CD4-positive, CD25-positive, alpha-beta regulatory T cell (primary cell): ENCODE data around the gene OVAAL. TPM values are rescaled to one million over a fixed set of nuclear protein-coding genes. Genes with fewer than 3 reads are reported as not detected.

Experiments
- ATAC-seq, 2 donors: fragments of 150-1000 bp; cut with Tn5 transposase; one replicate each; pipeline ENCODE4 v1.10.0; 2021; ENCODE audit warnings: low read depth in 2 of 2, moderate number of reproducible peaks in 2 of 2, moderate library complexity in 1 of 2
- DNase-seq, 3 donors: peaks; one replicate each; pipeline versions ENCODE4 v3.0.0 to v3.0.0-alpha.2; 2012 to 2022; ENCODE audit warnings: mixed read lengths in 1 of 3
- H3K27ac ChIP-seq: one replicate; pipeline ENCODE4 v1.7.0; 2013; ENCODE audit warnings: mild to moderate bottlenecking, low read length; ENCODE audit not compliant: insufficient read depth, poor library complexity, severe bottlenecking
- H3K27me3 ChIP-seq: one replicate; pipeline ENCODE4 v1.7.0; 2013; ENCODE audit warnings: low read length; ENCODE audit not compliant: control insufficient read depth, insufficient read depth
- H3K36me3 ChIP-seq: one replicate; pipeline ENCODE4 v1.7.0; 2013; ENCODE audit warnings: mild to moderate bottlenecking, low read length, moderate library complexity; ENCODE audit not compliant: control insufficient read depth, insufficient read depth
- H3K4me1 ChIP-seq: 2 replicates; pipeline ENCODE4 v1.7.0; 2013; ENCODE audit warnings: mild to moderate bottlenecking, low read length; ENCODE audit not compliant: insufficient read depth, control insufficient read depth, poor library complexity, severe bottlenecking
- H3K4me3 ChIP-seq: one replicate; pipeline ENCODE4 v1.7.0; 2013; ENCODE audit warnings: low read depth, mild to moderate bottlenecking, low read length, moderate library complexity
- H3K9me3 ChIP-seq, 2 experiments: 1 replicate in 1 of 2; 2 replicates in 1 of 2; pipeline ENCODE4 v1.7.0; 2013; ENCODE audit warnings: low read length in 2 of 2, mild to moderate bottlenecking in 1 of 2, moderate library complexity in 1 of 2; ENCODE audit not compliant: control insufficient read depth in 2 of 2
- H3K27ac Mint-ChIP-seq, 3 donors: one replicate each; pipeline ENCODE4 v1.8.0; 2020 to 2022; ENCODE audit warnings: mild to moderate bottlenecking in 3 of 3, mixed read lengths in 3 of 3, moderate library complexity in 2 of 3
- H3K27me3 Mint-ChIP-seq: one replicate; pipeline ENCODE4 v1.8.0; 2022; ENCODE audit warnings: mild to moderate bottlenecking, mixed read lengths
- H3K36me3 Mint-ChIP-seq: one replicate; pipeline ENCODE4 v1.8.0; 2020; ENCODE audit warnings: mixed read lengths
- H3K4me1 Mint-ChIP-seq, 4 donors: one replicate each; pipeline ENCODE4 v1.8.0; 2020 to 2022; ENCODE audit warnings: mixed read lengths in 4 of 4, mild to moderate bottlenecking in 1 of 4
- H3K4me3 Mint-ChIP-seq, 4 donors: one replicate each; pipeline ENCODE4 v1.8.0; 2020 to 2022; ENCODE audit warnings: mild to moderate bottlenecking in 4 of 4, mixed read lengths in 4 of 4, moderate library complexity in 3 of 4
- H3K9me3 Mint-ChIP-seq, 7 donors: one replicate each; pipeline ENCODE4 v1.8.0; 2020 to 2022; ENCODE audit warnings: mixed read lengths in 7 of 7, mild to moderate bottlenecking in 3 of 7, moderate library complexity in 2 of 7
- polyA plus RNA-seq, 4 donors: library from polyadenylated mRNA; unstranded; fragments of 300-500 nt; fragmentation: Illumina TruSeq; gene quantifications; one replicate each; pipeline ENCODE4 v1.2.3, GENCODE V29; 2021
- total RNA-seq: library from RNA; stranded (reverse); gene quantifications from one replicate; pipeline ENCODE4 v1.2.3, GENCODE V29; 2022

OVAAL gene
- total and polyA plus RNA-seq, 5 donors from 2014 or later = not detected

DNA sequence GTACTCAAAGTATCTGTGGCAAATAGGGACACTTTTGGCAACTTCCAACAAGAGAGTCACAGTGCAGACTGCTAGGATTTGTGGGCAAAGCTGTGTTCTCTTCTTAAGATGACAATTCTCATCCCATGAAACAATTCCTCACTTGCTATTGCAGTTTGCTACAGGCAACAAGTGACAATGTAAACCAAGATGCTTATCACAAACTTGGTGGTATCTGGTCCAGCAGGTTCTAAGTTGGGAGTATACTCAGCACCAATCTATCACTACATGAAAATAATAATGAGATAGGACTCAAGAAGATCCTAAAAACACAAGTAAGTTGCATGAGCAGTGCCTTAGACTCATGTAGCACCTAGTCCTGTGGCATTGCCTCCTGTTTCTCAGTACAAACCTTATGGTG is 3.4 kb upstream of the OVAAL start:
- Mint-ChIP-seq H3K27me3 (peaks cover 12% of the 10 kb centered on the region), H3K36me3 (no peaks in the 10 kb centered on the region), H3K4me3 (no peak overlapping the region), H3K4me1 (no peaks in the 10 kb centered on the region), H3K9me3 (no peaks in the 10 kb centered on the region), H3K27ac (no peak overlapping the region)
- Histone ChIP-seq H3K27me3 (no peaks in the 10 kb centered on the region), H3K4me1 (no peaks in the 10 kb centered on the region), H3K36me3 (no peaks in the 10 kb centered on the region), H3K27ac (no peak overlapping the region), H3K4me3 (no peak overlapping the region), H3K9me3 (no peaks in the 10 kb centered on the region)
- ATAC-seq (no peak), DNase-seq (no peak)

DNA sequence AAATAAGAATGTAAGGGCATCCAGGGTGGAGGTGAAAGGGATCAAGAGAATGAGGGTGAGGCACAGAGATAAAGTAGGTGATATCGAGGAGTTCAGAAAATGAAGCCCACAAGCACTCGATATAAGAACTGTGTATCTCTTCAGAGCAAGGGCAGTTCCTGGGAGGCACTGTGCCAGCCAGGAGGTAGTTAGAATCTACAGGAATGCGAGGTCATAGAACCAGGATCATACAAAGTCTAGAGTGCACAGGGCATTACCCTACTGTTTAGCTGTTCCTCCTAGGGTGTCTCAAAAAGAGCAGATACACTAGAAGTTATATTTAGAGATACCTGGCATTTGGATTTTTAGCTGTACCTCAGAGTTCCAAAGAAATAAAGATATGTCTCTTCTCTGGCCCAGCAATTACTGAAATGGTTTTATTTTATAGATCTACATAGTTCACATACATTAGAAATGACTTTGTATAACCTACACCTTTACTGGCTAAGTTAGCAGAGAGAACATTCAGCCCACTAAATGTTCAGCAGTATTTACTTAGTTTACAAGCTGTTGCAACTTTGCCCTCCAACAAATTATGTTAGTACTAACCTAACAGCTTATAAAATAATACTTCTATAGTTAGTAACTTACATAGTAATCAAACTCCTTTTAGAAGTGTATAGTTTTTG is 1.6 kb downstream of the OVAAL start:
- H3K4me3 Mint-ChIP-seq = no peak overlapping the region
- no peak overlapping the region for H3K27ac Mint-ChIP-seq
- H3K27ac ChIP-seq = no peak overlapping the region
- H3K4me3 ChIP-seq = no peak overlapping the region
- no peaks in the 10 kb centered on the region for H3K36me3 ChIP-seq
- H3K27me3 ChIP-seq = peaks cover 4% of the 10 kb centered on the region
- no peaks in the 10 kb centered on the region for H3K36me3 Mint-ChIP-seq
- H3K4me1 Mint-ChIP-seq = no peaks in the 10 kb centered on the region
- no peaks in the 10 kb centered on the region for H3K4me1 ChIP-seq
- peaks cover 0 to 1% (median 0%) of the 10 kb centered on the region in 7 donors for H3K9me3 Mint-ChIP-seq
- peaks cover 8% of the 10 kb centered on the region for H3K27me3 Mint-ChIP-seq
- no peak for ATAC-seq
- H3K9me3 ChIP-seq = no peaks in the 10 kb centered on the region
- DNase-seq = no peak

DNA sequence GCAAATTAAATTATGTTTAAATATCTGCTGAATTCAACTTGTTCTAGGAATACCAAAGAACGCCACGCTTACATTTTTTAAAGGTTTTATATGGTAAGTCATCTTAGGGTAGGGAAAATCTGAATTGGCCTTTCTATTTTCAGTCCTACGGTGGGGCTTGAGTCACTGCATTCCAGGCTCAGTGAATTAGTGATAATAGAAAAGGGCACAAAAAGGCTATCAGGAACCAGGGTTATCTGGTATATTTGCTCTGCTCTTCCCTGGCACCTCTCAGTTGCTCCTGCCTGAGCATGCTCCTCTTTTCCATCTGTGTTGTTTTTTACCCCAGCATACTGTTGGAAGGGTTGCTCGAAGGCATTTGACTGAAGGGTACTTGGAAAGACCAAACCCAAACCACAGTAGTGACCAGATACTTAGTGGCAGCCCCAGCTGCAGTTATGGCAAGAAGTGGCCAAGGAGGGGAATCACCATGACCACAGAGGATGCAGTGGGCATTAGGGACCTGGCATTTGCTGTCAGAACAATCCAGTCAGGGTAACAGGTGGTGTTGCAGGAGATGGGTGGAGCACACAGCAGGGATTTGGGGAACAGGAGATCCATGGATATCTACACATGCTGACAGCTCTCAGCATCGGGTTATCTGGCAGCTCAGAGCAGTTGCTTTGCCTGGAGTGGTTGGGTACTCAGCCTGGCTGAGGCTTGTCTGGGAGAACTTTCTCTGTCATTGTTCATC is 2.3 kb downstream of the OVAAL start:
- Mint-ChIP-seq H3K27me3 (peaks cover 8% of the 10 kb centered on the region), H3K36me3 (no peaks in the 10 kb centered on the region), H3K27ac (no peak overlapping the region), H3K9me3 (peaks cover 0 to 1% (median 0%) of the 10 kb centered on the region in 7 donors), H3K4me1 (no peaks in the 10 kb centered on the region), H3K4me3 (no peak overlapping the region)
- Histone ChIP-seq H3K4me1 (no peaks in the 10 kb centered on the region), H3K36me3 (no peaks in the 10 kb centered on the region), H3K27ac (no peak overlapping the region), H3K9me3 (no peaks in the 10 kb centered on the region), H3K4me3 (no peak overlapping the region), H3K27me3 (peaks cover 4% of the 10 kb centered on the region)
- DNase-seq = no peak
- ATAC-seq = no peak

DNA sequence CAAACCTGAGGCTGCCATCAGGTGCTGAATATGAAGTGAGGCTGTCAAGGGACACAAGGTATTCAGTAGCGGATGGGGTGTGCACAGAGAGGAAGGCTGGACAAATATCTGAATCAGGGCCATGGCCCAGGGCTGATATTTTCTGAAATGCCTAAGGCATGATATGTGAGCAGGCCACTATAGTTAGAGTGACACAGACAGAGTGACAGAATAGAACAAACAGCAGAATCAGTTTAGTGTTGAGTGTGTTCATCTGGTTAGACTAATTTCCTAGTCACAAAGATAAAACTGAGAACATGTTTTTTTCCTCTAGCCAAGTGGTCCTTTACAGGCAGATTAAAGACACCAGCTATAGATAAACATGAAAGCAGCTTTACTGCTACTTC is 3.9 kb downstream of the OVAAL start:
- no peak overlapping the region for H3K27ac ChIP-seq
- no peaks in the 10 kb centered on the region for H3K36me3 ChIP-seq
- no peak for ATAC-seq
- Mint-ChIP-seq H3K4me3 (no peak overlapping the region), H3K9me3 (peaks cover 0 to 1% (median 0%) of the 10 kb centered on the region in 7 donors), H3K36me3 (no peaks in the 10 kb centered on the region), H3K27me3 (peaks cover 9% of the 10 kb centered on the region), H3K27ac (no peak overlapping the region), H3K4me1 (no peaks in the 10 kb centered on the region)
- peaks cover 5% of the 10 kb centered on the region for H3K27me3 ChIP-seq
- peak in 1 of 3 donors; percentile 7 for DNase-seq
- H3K9me3 ChIP-seq = no peaks in the 10 kb centered on the region
- H3K4me1 ChIP-seq = no peaks in the 10 kb centered on the region
- H3K4me3 ChIP-seq = no peak overlapping the region

- Mint-ChIP-seq H3K4me3 (no peak overlapping the region), H3K4me1 (no peaks in the 10 kb centered on the region), H3K36me3 (no peaks in the 10 kb centered on the region), H3K27me3 (peaks cover 13% of the 10 kb centered on the region), H3K27ac (no peak overlapping the region), H3K9me3 (peaks cover 0 to 1% (median 0%) of the 10 kb centered on the region in 7 donors)
- ATAC-seq (no peak), DNase-seq (peak in 1 of 3 donors; percentile 14)
- Histone ChIP-seq H3K36me3 (no peaks in the 10 kb centered on the region), H3K9me3 (no peaks in the 10 kb centered on the region), H3K4me3 (no peak overlapping the region), H3K27ac (no peak overlapping the region), H3K27me3 (peaks cover 9% of the 10 kb centered on the region), H3K4me1 (no peaks in the 10 kb centered on the region)
These were observed 4.5 kb downstream of the OVAAL start for GRCh38 chr1:180563026-180563827.

DNA sequence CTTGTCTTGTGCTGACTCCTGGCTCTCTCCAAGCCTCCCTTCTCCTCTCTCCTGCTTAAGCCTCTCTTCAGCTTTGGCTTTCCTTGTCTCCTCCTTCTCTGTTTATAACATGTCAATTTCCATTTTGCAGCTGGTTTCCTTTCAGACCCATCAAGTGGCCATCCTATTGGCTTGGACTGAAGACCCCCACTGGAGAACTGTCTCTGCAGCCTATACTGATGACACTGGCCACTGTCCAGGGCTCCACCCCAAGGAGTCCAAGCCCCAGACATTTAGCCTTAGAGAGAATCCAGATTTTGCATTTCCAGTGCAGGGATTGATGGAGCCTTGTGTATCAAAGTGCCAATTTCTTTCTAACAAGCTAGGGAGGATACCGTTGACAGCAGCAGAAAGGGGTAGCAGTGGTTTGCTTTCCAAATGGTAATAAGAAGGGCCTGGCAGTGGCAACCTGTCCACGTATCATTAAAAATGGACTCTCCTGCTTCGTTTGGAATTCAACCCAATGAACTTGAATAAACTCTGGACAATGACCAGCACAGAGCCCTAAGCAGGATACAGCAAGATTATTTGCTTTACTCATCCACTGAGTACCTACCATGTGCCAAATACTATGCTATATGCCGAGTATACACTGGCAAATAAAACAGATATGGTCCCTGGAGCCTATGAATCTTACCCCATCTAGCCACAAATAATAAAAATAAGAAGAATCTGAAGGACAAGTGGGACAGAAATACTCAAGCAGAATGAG is 6.5 kb downstream of the OVAAL start:
- no peaks in the 10 kb centered on the region for H3K4me1 Mint-ChIP-seq
- Histone ChIP-seq H3K27me3 (peaks cover 9% of the 10 kb centered on the region), H3K36me3 (no peaks in the 10 kb centered on the region), H3K27ac (no peak overlapping the region), H3K9me3 (no peaks in the 10 kb centered on the region), H3K4me3 (no peak overlapping the region), H3K4me1 (no peaks in the 10 kb centered on the region)
- H3K27ac Mint-ChIP-seq = no peak overlapping the region
- peak overlapping the region in 1 of 4 donors; percentile 24 for H3K4me3 Mint-ChIP-seq
- H3K27me3 Mint-ChIP-seq = peaks cover 21% of the 10 kb centered on the region
- H3K9me3 Mint-ChIP-seq = peaks cover 0 to 1% (median 0%) of the 10 kb centered on the region in 7 donors
- no peak for DNase-seq
- H3K36me3 Mint-ChIP-seq = no peaks in the 10 kb centered on the region
- no peak for ATAC-seq

DNA sequence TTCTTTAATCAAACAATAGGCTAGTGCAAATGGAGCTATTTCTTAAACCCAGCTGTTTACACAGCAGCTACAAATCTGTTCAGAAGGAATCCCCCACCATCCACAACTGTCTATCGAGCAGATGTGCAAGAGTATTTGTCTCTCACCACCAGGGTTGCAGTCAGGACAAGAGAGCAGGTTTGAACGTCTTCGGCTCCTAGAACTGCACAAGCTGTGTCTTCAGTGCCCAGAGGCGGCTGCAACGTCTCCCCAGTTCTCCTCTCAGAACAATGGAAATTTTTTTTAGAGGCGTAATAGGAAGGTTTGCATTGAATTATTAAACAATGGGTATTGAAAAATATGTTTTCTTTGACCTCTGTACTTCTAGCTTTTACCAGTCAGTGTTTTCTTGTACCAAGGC is 7.3 kb downstream of the OVAAL start:
- Mint-ChIP-seq H3K4me3 (no peak overlapping the region), H3K27ac (no peak overlapping the region), H3K36me3 (no peaks in the 10 kb centered on the region), H3K4me1 (no peaks in the 10 kb centered on the region), H3K27me3 (peaks cover 23% of the 10 kb centered on the region), H3K9me3 (peaks cover 0 to 1% (median 0%) of the 10 kb centered on the region in 7 donors)
- Histone ChIP-seq H3K36me3 (no peaks in the 10 kb centered on the region), H3K4me3 (no peak overlapping the region), H3K4me1 (no peaks in the 10 kb centered on the region), H3K9me3 (no peaks in the 10 kb centered on the region), H3K27ac (no peak overlapping the region), H3K27me3 (peaks cover 9% of the 10 kb centered on the region)
- no peak for ATAC-seq
- no peak for DNase-seq
